HCT116 (cell line): ENCODE measurements around the gene PAK6. TPM values are rescaled to one million over a fixed set of nuclear protein-coding genes. Genes with fewer than 3 reads are reported as not detected.

ENCODE experiments used
- ATAC-seq: fragments of 200-7000 bp; cut with Tn5 transposase; 2 replicates; pipeline ENCODE4 v1.9.1; 2020; ENCODE audit warnings: mild to moderate bottlenecking, moderate library complexity
- BruUV-seq: library from RNA; stranded (reverse); fragments of 400-500 nt; replicated peaks from 2 replicates; lab custom pipeline; 2021; lab: Mats Ljungman, UMichigan
- CTCF ChIA-PET: fragments of 300-600 bp; sonication (Branson Sonifier 250); formaldehyde crosslinking; loops from one replicate; lab custom pipeline; 2021; ENCODE audit warnings: antibody characterized with exemption; lab: Charles Lee
- POLR2A ChIA-PET: fragments of 300-600, 350-600 bp; sonication (Branson Sonifier 250); formaldehyde crosslinking; loops from one replicate; lab custom pipeline; 2021; ENCODE audit warnings: antibody characterized with exemption; lab: Charles Lee
- RAD21 ChIA-PET, 2 experiments: fragments of 300-600 bp; sonication (Branson Sonifier 250); formaldehyde crosslinking; loops; one replicate each; lab custom pipeline; 2023; ENCODE audit warnings: low total read pairs in 2 of 2; ENCODE audit not compliant: uncharacterized antibody in 2 of 2, unreplicated experiment in 2 of 2, low non-redundant PET in 1 of 2; lab: Charles Lee
- DNase-seq: peaks from one replicate; pipeline ENCODE4 v3.0.0-alpha.2; 2010; ENCODE audit warnings: low read depth, low spot score
- H2AFZ ChIP-seq: fragments of 200-600 bp; shearing (Covaris generic), sonication (generic); 2 replicates; pipeline ENCODE4 v1.6.1; 2017; ENCODE audit warnings: low read depth, mixed run types, mixed read lengths, antibody characterized with exemption, low read length; ENCODE audit not compliant: poor library complexity, severe bottlenecking
- H3K27ac ChIP-seq: 2 replicates; pipeline ENCODE4 v1.5.1; 2012; ENCODE audit warnings: low read depth, low read length
- H3K27me3 ChIP-seq: fragments of 200-600 bp; sonication (generic); 2 replicates; pipeline ENCODE4 v1.6.1; 2016; ENCODE audit warnings: mixed run types, low read length, mixed read lengths; ENCODE audit not compliant: insufficient read depth
- H3K36me3 ChIP-seq, 2 experiments: fragments of 200-500 bp in 1 of 2; fragments of 200-600 bp in 1 of 2; sonication (Bioruptor generic) in 1 of 2; sonication (generic) in 1 of 2; 2 replicates each; pipeline versions ENCODE4 v1.5.1 to v1.6.1; 2014 to 2016; ENCODE audit warnings: low read length in 2 of 2, inconsistent platforms in 1 of 2, mixed read lengths in 1 of 2, mixed run types in 1 of 2; ENCODE audit not compliant: insufficient read depth in 2 of 2, control insufficient read depth in 1 of 2
- H3K4me1 ChIP-seq, 2 experiments: fragments of 200-600 bp in 1 of 2; sonication (generic) in 1 of 2; 2 replicates each; pipeline versions ENCODE4 v1.5.1 to v1.6.1; 2012 to 2017; ENCODE audit warnings: low read length in 2 of 2, inconsistent platforms in 1 of 2, mild to moderate bottlenecking in 1 of 2, mixed read lengths in 1 of 2, mixed run types in 1 of 2, moderate library complexity in 1 of 2; ENCODE audit not compliant: insufficient read depth in 2 of 2, control insufficient read depth in 1 of 2
- H3K4me2 ChIP-seq: fragments of 200-600 bp; sonication (generic); 2 replicates; pipeline ENCODE4 v1.6.1; 2017; ENCODE audit warnings: mixed run types, low read length, mixed read lengths
- H3K4me3 ChIP-seq, 2 experiments: fragments of 200-600 bp in 1 of 2; sonication (generic) in 1 of 2; replicated peaks in 1 of 2; 2 replicates each; pipeline ENCODE4 v1.5.1; 2011 to 2016; ENCODE audit warnings: low read length in 2 of 2, control low read depth in 1 of 2, low read depth in 1 of 2, mild to moderate bottlenecking in 1 of 2, mixed read lengths in 1 of 2, mixed run types in 1 of 2
- H3K79me2 ChIP-seq: fragments of 200-600 bp; sonication (generic); 2 replicates; pipeline ENCODE4 v1.6.1; 2017; ENCODE audit warnings: mild to moderate bottlenecking, mixed run types, low read length, moderate library complexity, mixed read lengths; ENCODE audit not compliant: insufficient read depth
- H3K9ac ChIP-seq: fragments of 200-600 bp; sonication (generic); 2 replicates; pipeline ENCODE4 v1.6.1; 2016; ENCODE audit warnings: low read length, mixed read lengths
- H3K9me2 ChIP-seq: fragments of 200-600 bp; sonication (generic), shearing (Covaris generic); 2 replicates; pipeline ENCODE4 v1.6.1; 2017; ENCODE audit warnings: mixed run types, mild to moderate bottlenecking, moderate library complexity; ENCODE audit not compliant: insufficient read depth
- H3K9me3 ChIP-seq, 2 experiments: fragments of 200-500 bp in 1 of 2; fragments of 200-600 bp in 1 of 2; sonication (Bioruptor generic) in 1 of 2; sonication (generic) in 1 of 2; 2 replicates each; pipeline ENCODE4 v1.6.1; 2014 to 2017; ENCODE audit warnings: low read length in 2 of 2, mixed read lengths in 2 of 2, inconsistent platforms in 1 of 2, low read depth in 1 of 2, mild to moderate bottlenecking in 1 of 2, mixed run types in 1 of 2, moderate library complexity in 1 of 2; ENCODE audit not compliant: control insufficient read depth in 1 of 2, insufficient read depth in 1 of 2
- H4K20me1 ChIP-seq: fragments of 200-600 bp; sonication (generic), shearing (Covaris generic); 2 replicates; pipeline ENCODE4 v1.6.1; 2017; ENCODE audit warnings: mixed run types, mild to moderate bottlenecking, moderate library complexity; ENCODE audit not compliant: insufficient read depth
- ATF3 ChIP-seq: IDR thresholded peaks from 2 replicates; pipeline ENCODE4 v1.6.1; 2012
- ELF1 ChIP-seq: IDR thresholded peaks from 2 replicates; pipeline ENCODE4 v1.6.1; 2012; ENCODE audit warnings: low read depth, borderline replicate concordance
- EZH2phosphoT487 ChIP-seq: fragments of 200-600 bp; IDR thresholded peaks from 2 replicates; pipeline ENCODE4 v1.6.1; 2018; ENCODE audit warnings: antibody characterized with exemption, borderline replicate concordance
- FOSL1 ChIP-seq: IDR thresholded peaks from 2 replicates; pipeline ENCODE4 v1.6.1; 2012; ENCODE audit warnings: low read depth
- JUND ChIP-seq: IDR thresholded peaks from 2 replicates; pipeline ENCODE4 v1.6.1; 2012
- POLR2A ChIP-seq: IDR thresholded peaks from 2 replicates; pipeline ENCODE4 v1.7.0; 2011; ENCODE audit warnings: borderline replicate concordance; ENCODE audit not compliant: insufficient read depth, insufficient read length; ENCODE audit errors: extremely low read depth
- POLR2AphosphoS5 ChIP-seq: IDR thresholded peaks from 2 replicates; pipeline ENCODE4 v1.6.1; 2011; ENCODE audit warnings: mild to moderate bottlenecking, low read depth, low read length, moderate library complexity
- RAD21 ChIP-seq: IDR thresholded peaks from 2 replicates; pipeline ENCODE4 v1.6.1; 2012; ENCODE audit warnings: low read depth, mild to moderate bottlenecking
- SRF ChIP-seq: IDR thresholded peaks from 2 replicates; pipeline ENCODE4 v1.6.1; 2012; ENCODE audit warnings: low read depth
- ZBTB33 ChIP-seq: IDR thresholded peaks from 2 replicates; pipeline ENCODE4 v1.6.1; 2011; ENCODE audit warnings: mild to moderate bottlenecking, low read length, moderate library complexity; ENCODE audit not compliant: insufficient replicate concordance; ENCODE audit errors: extremely low read depth
- ZNF274 ChIP-seq: fragments of 200-500 bp; sonication (Bioruptor generic); IDR thresholded peaks from 2 replicates; pipeline ENCODE4 v1.6.1; 2014; ENCODE audit warnings: mild to moderate bottlenecking, low read depth, low read length, inconsistent platforms
- intact Hi-C: fragments of 100-400 bp; cut with micrococcal nuclease; formaldehyde crosslinking; loops from 2 replicates; pipeline ENCODE4 v1.10.0; 2022
- total RNA-seq: library from RNA; stranded (reverse); gene quantifications from one replicate; pipeline ENCODE4 v1.2.1, GENCODE V29; 2021; ENCODE audit not compliant: unreplicated experiment

Gene PAK6
- total RNA-seq, 1 experiment from 2014 or later: 19.9 TPM

- CTCF ChIA-PET: no interaction called here
- no peak overlapping the region for H3K9ac ChIP-seq
- H3K27ac ChIP-seq: no peak overlapping the region
- RAD21 ChIA-PET: no interaction called here
- no peaks in the 10 kb centered on the region for H3K36me3 ChIP-seq
- H2AFZ ChIP-seq: no peak overlapping the region
- no peak overlapping the region for H3K4me2 ChIP-seq
- H3K4me1 ChIP-seq: peaks cover 4 to 5% of the 10 kb centered on the region in 2 experiments; a peak in 2 of 4 replicates
- H4K20me1 ChIP-seq: no peaks in the 10 kb centered on the region
- POLR2A ChIA-PET: no interaction called here
- H3K27me3 ChIP-seq: no peaks in the 10 kb centered on the region
- no peak for TF ChIP-seq ATF3
- TF ChIP-seq POLR2A: no peak
- TF ChIP-seq RAD21: no peak
- TF ChIP-seq FOSL1: no peak
- TF ChIP-seq SRF: no peak
- TF ChIP-seq ZNF274: no peak
- TF ChIP-seq ZBTB33: no peak
- TF ChIP-seq EZH2phosphoT487: no peak
- no peak for TF ChIP-seq ELF1
- TF ChIP-seq JUND: no peak
- TF ChIP-seq POLR2AphosphoS5: no peak
- no TSS peak for BruUV-seq
- no peaks in the 10 kb centered on the region for H3K79me2 ChIP-seq
- H3K4me3 ChIP-seq: no peak overlapping the region
- ATAC-seq: no peak
- no peak for DNase-seq
- intact Hi-C loops: no loop called here
- no peaks in the 10 kb centered on the region for H3K9me3 ChIP-seq
- H3K9me2 ChIP-seq: no peaks in the 10 kb centered on the region
Observed at GRCh38 chr15:40298216-40298935, 59.5 kb downstream of the PAK6 start.
